HEK293 (cell line): ENCODE results near the gene ACOT2.

Source experiments
- ZBTB7A ChIP-seq: fragments of 450-650 bp; formaldehyde crosslinking; IDR thresholded peaks from 2 replicates; pipeline ENCODE4 v1.5.1; 2016; ENCODE audit warnings: low read depth, missing biosample characterization, missing genetic modification characterization
- ZNF132 ChIP-seq: fragments of 450-650 bp; formaldehyde crosslinking; IDR thresholded peaks from 2 replicates; pipeline ENCODE4 v1.5.1; 2017; ENCODE audit warnings: missing biosample characterization, missing genetic modification characterization, borderline replicate concordance
- ZNF280C ChIP-seq: fragments of 450-650 bp; formaldehyde crosslinking; IDR thresholded peaks from 2 replicates; pipeline ENCODE4 v1.5.1; 2016; ENCODE audit warnings: missing biosample characterization, missing genetic modification characterization
- ZNF629 ChIP-seq: fragments of 450-650 bp; formaldehyde crosslinking; IDR thresholded peaks from 2 replicates; pipeline ENCODE4 v1.5.1; 2017; ENCODE audit warnings: missing biosample characterization, missing genetic modification characterization

The ACOT2 gene

GRCh38 chr14:73623504-73624054, 54.6 kb downstream of the ACOT2 start (continued):
- TF ChIP-seq ZNF280C, result no peak
- TF ChIP-seq ZNF629, result no peak
- TF ChIP-seq ZNF132 (tag by site-specific recombination), result no peak
- no peak for TF ChIP-seq ZBTB7A (tag by site-specific recombination)
